Measurements from ENCODE around the gene TBC1D9.

DNA sequence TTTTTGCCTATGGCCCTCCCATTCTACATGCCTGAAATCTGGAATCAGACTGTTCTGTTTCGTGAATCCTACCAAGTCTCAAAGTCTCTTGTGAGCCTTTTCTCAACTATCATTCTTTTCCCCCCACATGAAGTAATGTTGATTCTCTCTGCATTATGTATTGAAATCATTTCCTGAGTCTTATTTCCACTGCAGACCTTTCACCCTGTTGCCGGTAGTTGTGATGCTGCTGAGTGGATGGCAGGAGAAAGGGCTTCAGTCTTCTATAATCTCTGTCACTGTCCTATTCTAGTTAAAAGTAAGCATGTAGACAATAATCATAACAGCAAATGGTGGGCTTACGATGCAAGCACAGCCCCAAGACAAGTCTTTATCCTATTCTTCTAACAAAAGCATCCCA is 75.0 kb downstream of the TBC1D9 start:
- TF ChIP-seq, protein P1, sequence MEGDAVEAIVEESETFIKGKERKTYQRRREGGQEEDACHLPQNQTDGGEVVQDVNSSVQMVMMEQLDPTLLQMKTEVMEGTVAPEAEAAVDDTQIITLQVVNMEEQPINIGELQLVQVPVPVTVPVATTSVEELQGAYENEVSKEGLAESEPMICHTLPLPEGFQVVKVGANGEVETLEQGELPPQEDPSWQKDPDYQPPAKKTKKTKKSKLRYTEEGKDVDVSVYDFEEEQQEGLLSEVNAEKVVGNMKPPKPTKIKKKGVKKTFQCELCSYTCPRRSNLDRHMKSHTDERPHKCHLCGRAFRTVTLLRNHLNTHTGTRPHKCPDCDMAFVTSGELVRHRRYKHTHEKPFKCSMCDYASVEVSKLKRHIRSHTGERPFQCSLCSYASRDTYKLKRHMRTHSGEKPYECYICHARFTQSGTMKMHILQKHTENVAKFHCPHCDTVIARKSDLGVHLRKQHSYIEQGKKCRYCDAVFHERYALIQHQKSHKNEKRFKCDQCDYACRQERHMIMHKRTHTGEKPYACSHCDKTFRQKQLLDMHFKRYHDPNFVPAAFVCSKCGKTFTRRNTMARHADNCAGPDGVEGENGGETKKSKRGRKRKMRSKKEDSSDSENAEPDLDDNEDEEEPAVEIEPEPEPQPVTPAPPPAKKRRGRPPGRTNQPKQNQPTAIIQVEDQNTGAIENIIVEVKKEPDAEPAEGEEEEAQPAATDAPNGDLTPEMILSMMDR (IDR thresholded peaks at IDR 0.05): no peak
- TF ChIP-seq ZFX (IDR thresholded peaks at IDR 0.05; ENCODE audit: borderline replicate concordance): no peak

Data from 22Rv1 (cell line).